Stomach (tissue), 4 donors: ENCODE measurements around the gene CRTC2.
"Not testable (repeated sequence)": the region's sequence is repeated elsewhere in the genome, so short reads cannot be mapped to it uniquely, and the experiment has no call there.

Source experiments
- POLR2A ChIP-seq, 4 donors: fragments of 450-650 bp; IDR thresholded peaks; one replicate each; pipeline ENCODE4 v1.6.1; 2016; ENCODE audit warnings: antibody characterized with exemption in 4 of 4, control low read depth in 2 of 4, mild to moderate bottlenecking in 1 of 4, moderate library complexity in 1 of 4
- TF ChIP-seq, protein P1 (sequence below), 7 experiments: fragments of 450-650 bp in 4 of 7; fragments of 200-600 bp in 3 of 7; sonication (generic) in 3 of 7; IDR thresholded peaks; one replicate each; pipeline ENCODE4 v1.5.1; 2016 to 2019; ENCODE audit warnings: antibody characterized with exemption in 7 of 7, control low read depth in 2 of 7, mild to moderate bottlenecking in 1 of 7

DNA sequence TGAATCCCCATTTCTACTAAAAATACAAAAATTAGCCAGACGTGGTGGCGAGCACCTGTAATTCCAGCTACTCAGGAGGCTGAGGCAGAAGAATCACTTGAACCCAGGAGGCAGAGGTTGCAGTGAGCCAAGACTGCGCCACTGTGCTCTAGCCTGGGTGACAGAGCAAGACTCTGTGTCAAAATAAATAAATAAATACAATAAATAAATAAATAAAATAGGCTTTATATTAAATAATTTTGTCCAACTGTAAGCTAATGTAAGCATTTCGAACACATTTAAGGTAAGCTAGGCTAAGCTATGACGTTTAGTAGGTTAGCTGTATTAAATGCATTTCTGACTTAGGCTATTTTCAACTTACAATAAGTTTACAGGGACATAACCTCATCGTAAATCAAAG is 47.9 kb downstream of the CRTC2 start:
- not testable (repeated sequence) for TF ChIP-seq POLR2A (IDR thresholded peaks at IDR 0.05)
- TF ChIP-seq, protein P1, sequence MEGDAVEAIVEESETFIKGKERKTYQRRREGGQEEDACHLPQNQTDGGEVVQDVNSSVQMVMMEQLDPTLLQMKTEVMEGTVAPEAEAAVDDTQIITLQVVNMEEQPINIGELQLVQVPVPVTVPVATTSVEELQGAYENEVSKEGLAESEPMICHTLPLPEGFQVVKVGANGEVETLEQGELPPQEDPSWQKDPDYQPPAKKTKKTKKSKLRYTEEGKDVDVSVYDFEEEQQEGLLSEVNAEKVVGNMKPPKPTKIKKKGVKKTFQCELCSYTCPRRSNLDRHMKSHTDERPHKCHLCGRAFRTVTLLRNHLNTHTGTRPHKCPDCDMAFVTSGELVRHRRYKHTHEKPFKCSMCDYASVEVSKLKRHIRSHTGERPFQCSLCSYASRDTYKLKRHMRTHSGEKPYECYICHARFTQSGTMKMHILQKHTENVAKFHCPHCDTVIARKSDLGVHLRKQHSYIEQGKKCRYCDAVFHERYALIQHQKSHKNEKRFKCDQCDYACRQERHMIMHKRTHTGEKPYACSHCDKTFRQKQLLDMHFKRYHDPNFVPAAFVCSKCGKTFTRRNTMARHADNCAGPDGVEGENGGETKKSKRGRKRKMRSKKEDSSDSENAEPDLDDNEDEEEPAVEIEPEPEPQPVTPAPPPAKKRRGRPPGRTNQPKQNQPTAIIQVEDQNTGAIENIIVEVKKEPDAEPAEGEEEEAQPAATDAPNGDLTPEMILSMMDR (IDR thresholded peaks at IDR 0.05): not testable (repeated sequence)
